Body of pancreas (tissue), 4 donors: Measurements from ENCODE around the gene MPZL1.

Experiments used
- POLR2A ChIP-seq, 3 donors: fragments of 450-650 bp; IDR thresholded peaks; one replicate each; pipeline ENCODE4 v1.6.1; 2016; ENCODE audit warnings: antibody characterized with exemption in 3 of 3, mild to moderate bottlenecking in 2 of 3
- TF ChIP-seq, protein P1 (sequence below), 7 experiments: fragments of 450-650 bp in 4 of 7; fragments of 200-600 bp in 3 of 7; sonication (generic) in 3 of 7; IDR thresholded peaks; one replicate each; pipeline ENCODE4 v1.5.1; 2016 to 2019; ENCODE audit warnings: antibody characterized with exemption in 7 of 7

DNA sequence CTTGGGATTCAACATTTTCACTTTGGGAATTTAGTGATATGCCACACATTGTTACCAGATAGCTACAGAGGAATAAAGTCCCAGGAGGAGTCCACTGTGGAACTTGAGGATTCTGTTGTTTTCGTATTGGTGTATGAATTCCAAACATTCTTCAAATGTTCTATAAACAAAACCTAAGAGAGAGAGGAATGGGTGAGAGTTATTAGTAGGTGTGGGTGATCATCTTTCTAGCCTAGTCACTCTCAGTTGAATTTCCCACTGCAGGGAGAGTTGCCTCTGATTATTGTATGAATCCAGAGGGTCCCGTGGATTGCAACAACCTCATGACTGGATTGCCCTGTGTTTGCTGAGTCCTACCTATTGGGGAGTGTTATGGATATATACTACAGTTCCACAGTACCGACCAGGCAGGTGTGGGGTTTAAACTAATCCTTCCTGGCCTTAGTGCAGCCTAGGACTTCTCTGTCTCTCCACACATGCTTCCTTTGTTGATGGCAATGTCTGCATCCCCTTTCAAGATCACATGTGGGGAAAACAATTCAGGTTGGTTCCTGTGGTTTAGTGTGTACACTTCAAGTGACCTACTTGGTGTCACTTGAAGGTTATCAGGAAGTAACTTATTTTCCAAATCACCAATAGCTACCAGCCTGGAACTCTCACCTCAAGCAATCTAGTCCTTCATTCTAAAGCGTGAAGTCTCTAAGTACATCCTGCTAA is 100.3 kb downstream of the MPZL1 start:
- TF ChIP-seq, protein P1, sequence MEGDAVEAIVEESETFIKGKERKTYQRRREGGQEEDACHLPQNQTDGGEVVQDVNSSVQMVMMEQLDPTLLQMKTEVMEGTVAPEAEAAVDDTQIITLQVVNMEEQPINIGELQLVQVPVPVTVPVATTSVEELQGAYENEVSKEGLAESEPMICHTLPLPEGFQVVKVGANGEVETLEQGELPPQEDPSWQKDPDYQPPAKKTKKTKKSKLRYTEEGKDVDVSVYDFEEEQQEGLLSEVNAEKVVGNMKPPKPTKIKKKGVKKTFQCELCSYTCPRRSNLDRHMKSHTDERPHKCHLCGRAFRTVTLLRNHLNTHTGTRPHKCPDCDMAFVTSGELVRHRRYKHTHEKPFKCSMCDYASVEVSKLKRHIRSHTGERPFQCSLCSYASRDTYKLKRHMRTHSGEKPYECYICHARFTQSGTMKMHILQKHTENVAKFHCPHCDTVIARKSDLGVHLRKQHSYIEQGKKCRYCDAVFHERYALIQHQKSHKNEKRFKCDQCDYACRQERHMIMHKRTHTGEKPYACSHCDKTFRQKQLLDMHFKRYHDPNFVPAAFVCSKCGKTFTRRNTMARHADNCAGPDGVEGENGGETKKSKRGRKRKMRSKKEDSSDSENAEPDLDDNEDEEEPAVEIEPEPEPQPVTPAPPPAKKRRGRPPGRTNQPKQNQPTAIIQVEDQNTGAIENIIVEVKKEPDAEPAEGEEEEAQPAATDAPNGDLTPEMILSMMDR (IDR thresholded peaks at IDR 0.05) = no peak
- TF ChIP-seq POLR2A (IDR thresholded peaks at IDR 0.05) = no peak
